ENCODE results near the gene SFXN4.

DNA sequence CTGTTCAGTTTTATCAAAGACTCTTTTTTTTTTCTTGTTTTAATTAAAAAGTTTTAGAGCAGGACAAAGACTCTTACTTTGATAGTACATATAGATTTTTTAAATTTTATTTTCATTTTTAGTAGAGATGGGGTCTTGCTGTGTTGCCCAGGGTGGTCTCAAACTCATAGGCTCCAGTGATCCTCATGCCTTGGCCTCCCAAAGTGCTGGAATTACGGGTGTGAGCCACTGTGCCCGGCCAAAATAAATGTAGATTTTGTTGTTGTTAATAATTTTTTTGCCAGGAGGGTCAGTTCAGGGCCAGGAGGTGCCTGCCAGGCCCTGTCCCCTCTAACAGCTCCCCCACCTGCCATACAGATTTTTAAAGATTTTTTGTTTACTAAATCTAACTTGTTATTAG lies 44.6 kb downstream of the SFXN4 start:
- TF ChIP-seq RAD21 (IDR thresholded peaks at IDR 0.05) (no peak), EGR1 (IDR thresholded peaks at IDR 0.05; ENCODE audit: low read depth in 2 of 2) (no peak), YY1 (IDR thresholded peaks at IDR 0.05) (no peak)
- TF ChIP-seq, protein P1, sequence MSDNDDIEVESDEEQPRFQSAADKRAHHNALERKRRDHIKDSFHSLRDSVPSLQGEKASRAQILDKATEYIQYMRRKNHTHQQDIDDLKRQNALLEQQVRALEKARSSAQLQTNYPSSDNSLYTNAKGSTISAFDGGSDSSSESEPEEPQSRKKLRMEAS (IDR thresholded peaks at IDR 0.05) = no peak
- TF ChIP-seq, protein P2, sequence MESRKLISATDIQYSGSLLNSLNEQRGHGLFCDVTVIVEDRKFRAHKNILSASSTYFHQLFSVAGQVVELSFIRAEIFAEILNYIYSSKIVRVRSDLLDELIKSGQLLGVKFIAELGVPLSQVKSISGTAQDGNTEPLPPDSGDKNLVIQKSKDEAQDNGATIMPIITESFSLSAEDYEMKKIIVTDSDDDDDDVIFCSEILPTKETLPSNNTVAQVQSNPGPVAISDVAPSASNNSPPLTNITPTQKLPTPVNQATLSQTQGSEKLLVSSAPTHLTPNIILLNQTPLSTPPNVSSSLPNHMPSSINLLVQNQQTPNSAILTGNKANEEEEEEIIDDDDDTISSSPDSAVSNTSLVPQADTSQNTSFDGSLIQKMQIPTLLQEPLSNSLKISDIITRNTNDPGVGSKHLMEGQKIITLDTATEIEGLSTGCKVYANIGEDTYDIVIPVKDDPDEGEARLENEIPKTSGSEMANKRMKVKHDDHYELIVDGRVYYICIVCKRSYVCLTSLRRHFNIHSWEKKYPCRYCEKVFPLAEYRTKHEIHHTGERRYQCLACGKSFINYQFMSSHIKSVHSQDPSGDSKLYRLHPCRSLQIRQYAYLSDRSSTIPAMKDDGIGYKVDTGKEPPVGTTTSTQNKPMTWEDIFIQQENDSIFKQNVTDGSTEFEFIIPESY (IDR thresholded peaks at IDR 0.05) = no peak
- TF ChIP-seq, protein P3, sequence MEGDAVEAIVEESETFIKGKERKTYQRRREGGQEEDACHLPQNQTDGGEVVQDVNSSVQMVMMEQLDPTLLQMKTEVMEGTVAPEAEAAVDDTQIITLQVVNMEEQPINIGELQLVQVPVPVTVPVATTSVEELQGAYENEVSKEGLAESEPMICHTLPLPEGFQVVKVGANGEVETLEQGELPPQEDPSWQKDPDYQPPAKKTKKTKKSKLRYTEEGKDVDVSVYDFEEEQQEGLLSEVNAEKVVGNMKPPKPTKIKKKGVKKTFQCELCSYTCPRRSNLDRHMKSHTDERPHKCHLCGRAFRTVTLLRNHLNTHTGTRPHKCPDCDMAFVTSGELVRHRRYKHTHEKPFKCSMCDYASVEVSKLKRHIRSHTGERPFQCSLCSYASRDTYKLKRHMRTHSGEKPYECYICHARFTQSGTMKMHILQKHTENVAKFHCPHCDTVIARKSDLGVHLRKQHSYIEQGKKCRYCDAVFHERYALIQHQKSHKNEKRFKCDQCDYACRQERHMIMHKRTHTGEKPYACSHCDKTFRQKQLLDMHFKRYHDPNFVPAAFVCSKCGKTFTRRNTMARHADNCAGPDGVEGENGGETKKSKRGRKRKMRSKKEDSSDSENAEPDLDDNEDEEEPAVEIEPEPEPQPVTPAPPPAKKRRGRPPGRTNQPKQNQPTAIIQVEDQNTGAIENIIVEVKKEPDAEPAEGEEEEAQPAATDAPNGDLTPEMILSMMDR (IDR thresholded peaks at IDR 0.05; ENCODE audit: low read depth, low read length, missing input control) = no peak
- TF ChIP-seq, protein P4, sequence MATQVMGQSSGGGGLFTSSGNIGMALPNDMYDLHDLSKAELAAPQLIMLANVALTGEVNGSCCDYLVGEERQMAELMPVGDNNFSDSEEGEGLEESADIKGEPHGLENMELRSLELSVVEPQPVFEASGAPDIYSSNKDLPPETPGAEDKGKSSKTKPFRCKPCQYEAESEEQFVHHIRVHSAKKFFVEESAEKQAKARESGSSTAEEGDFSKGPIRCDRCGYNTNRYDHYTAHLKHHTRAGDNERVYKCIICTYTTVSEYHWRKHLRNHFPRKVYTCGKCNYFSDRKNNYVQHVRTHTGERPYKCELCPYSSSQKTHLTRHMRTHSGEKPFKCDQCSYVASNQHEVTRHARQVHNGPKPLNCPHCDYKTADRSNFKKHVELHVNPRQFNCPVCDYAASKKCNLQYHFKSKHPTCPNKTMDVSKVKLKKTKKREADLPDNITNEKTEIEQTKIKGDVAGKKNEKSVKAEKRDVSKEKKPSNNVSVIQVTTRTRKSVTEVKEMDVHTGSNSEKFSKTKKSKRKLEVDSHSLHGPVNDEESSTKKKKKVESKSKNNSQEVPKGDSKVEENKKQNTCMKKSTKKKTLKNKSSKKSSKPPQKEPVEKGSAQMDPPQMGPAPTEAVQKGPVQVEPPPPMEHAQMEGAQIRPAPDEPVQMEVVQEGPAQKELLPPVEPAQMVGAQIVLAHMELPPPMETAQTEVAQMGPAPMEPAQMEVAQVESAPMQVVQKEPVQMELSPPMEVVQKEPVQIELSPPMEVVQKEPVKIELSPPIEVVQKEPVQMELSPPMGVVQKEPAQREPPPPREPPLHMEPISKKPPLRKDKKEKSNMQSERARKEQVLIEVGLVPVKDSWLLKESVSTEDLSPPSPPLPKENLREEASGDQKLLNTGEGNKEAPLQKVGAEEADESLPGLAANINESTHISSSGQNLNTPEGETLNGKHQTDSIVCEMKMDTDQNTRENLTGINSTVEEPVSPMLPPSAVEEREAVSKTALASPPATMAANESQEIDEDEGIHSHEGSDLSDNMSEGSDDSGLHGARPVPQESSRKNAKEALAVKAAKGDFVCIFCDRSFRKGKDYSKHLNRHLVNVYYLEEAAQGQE (IDR thresholded peaks at IDR 0.05) = no peak
